ENCODE results near the gene C20orf96. TPM values are rescaled to one million over a fixed set of nuclear protein-coding genes. Genes with fewer than 3 reads are reported as not detected.

The C20orf96 gene
- total RNA-seq, 3 donors from 2014 or later (not counting 1 experiment from before 2014, with no cell fraction given), result 3.8 to 4.3 (median 4.1) TPM

DNA sequence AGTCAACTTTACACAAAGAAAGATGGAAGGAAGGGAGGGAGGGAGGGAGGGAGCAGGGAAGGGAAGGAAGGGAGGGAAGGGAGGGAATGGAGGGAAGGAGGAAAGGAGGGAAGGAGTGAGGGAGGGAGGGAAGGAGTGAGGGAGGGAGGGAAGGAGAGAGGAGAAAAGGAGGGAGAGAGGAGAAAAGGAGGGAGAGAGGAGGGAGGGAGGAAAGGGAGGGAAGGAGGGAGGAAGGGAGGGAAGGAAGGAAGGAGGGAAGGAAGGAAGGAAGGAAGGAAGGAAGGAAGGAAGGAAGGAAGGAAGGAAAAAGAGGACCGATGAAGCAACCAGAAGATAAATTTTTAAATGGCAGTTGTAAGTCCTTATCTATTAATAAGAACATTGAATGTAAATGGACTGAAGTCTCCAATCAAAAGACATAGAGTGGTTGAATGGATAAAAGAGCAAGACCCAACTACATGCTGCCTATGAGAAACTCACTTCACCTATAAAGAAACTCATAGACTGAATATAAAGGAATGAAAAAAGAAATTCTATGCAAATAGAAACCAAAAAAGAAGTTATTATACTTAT, 69.2 kb downstream of the C20orf96 start:
- Histone ChIP-seq H3K36me3 (ENCODE audit: control insufficient read depth, insufficient read depth, low read length) (no peaks in the 10 kb centered on the region), H3K4me3 (ENCODE audit: low read length) (no peak overlapping the region), H3K4me1 (ENCODE audit: control insufficient read depth, insufficient read depth, low read length) (no peaks in the 10 kb centered on the region), H3K27me3 (ENCODE audit: control insufficient read depth, insufficient read depth, low read length) (peaks cover 4% of the 10 kb centered on the region), H3K27ac (ENCODE audit: low read length) (no peak overlapping the region), H3K9me3 (ENCODE audit: control insufficient read depth, insufficient read depth, low read length) (no peaks in the 10 kb centered on the region)
- Mint-ChIP-seq H3K4me1 (no peaks in the 10 kb centered on the region), H3K27ac (no peak overlapping the region), H3K36me3 (no peaks in the 10 kb centered on the region), H3K9me3 (no peaks in the 10 kb centered on the region), H3K4me3 (no peak overlapping the region), H3K27me3 (ENCODE audit: low read depth in 2 of 2) (peaks cover 41 to 66% of the 10 kb centered on the region in 2 donors)
- DNase-seq (no peak), ATAC-seq (no peak)
- no peak for TF ChIP-seq CTCF (IDR thresholded peaks at IDR 0.05)
- intact Hi-C loops (cut with micrococcal nuclease), result no loop called here
- WGBS (ENCODE audit: insufficient coverage), result 36% methylated on average over 1 of the region's 1 CpG

Other genes starting within 250 kb of the C20orf96 start
- gene DEFB125, start 203.1 kb downstream of the C20orf96 start, total RNA-seq, result not detected
- gene DEFB126, start 148.2 kb downstream of the C20orf96 start, total RNA-seq, result not detected
- gene DEFB127, start 133.3 kb downstream of the C20orf96 start, total RNA-seq, result not detected
- gene DEFB128, start 101.0 kb downstream of the C20orf96 start, total RNA-seq, result not detected
- gene DEFB129, start 63.5 kb downstream of the C20orf96 start, total RNA-seq, result not detected
- gene DEFB132, start 33.0 kb downstream of the C20orf96 start, total RNA-seq, result not detected
- 10 to 100 TPM; 19.2 to 24.0 (median 20.6) TPM for gene ZCCHC3, start 6.8 kb upstream of the C20orf96 start, total RNA-seq
- gene SOX12, start 34.8 kb upstream of the C20orf96 start, total RNA-seq, result 1 to 10 TPM; 2.3 to 4.6 (median 2.9) TPM
- 1 to 10 TPM; 6.6 to 9.3 (median 8.4) TPM for gene NRSN2, start 56.4 kb upstream of the C20orf96 start, total RNA-seq
- 1 to 10 TPM; 4.0 to 8.9 (median 7.7) TPM for gene TRIB3, start 90.0 kb upstream of the C20orf96 start, total RNA-seq
- 100 to 1,000 TPM; 102 to 131 (median 104) TPM for gene RBCK1, start 117.5 kb upstream of the C20orf96 start, total RNA-seq
- gene TBC1D20, start 171.8 kb upstream of the C20orf96 start, total RNA-seq, result 10 to 100 TPM; 32.5 to 47.6 (median 44.2) TPM

Data from natural killer cell (primary cell).